Retinal pigment epithelial cell (primary cell): ENCODE measurements around the gene PPP4R2.

ENCODE experiments used
- DNase-seq: peaks from one replicate; pipeline ENCODE4 v3.0.0-alpha.2; 2010; ENCODE audit warnings: low read depth
- H3K4me3 ChIP-seq: 2 replicates; pipeline ENCODE4 v1.5.1; 2011; ENCODE audit warnings: mild to moderate bottlenecking, low read length, control low read depth, moderate library complexity
- CTCF ChIP-seq: conservative IDR thresholded peaks from 2 replicates; pipeline ENCODE4 v1.5.1; 2011; ENCODE audit warnings: low read depth, low read length, control low read depth, inconsistent platforms

Gene PPP4R2

GRCh38 chr3:73096169-73096568 is 99.6 kb downstream of the PPP4R2 start:
- no peak for TF ChIP-seq CTCF

GRCh38 chr3:73098026-73098425 is 101.4 kb downstream of the PPP4R2 start:
- TF ChIP-seq CTCF: no peak
- no peak for DNase-seq
- H3K4me3 ChIP-seq: no peak overlapping the region

More at GRCh38 chr3:73096169-73096568, 99.6 kb downstream of the PPP4R2 start:
- H3K4me3 ChIP-seq: no peak overlapping the region
- DNase-seq: no peak

GRCh38 chr3:73098873-73099272 is 102.3 kb downstream of the PPP4R2 start:
- no peak for TF ChIP-seq CTCF
- no peak overlapping the region for H3K4me3 ChIP-seq
- DNase-seq: no peak

GRCh38 chr3:73100741-73101559 is 104.3 kb downstream of the PPP4R2 start:
- peak; percentile 33 for DNase-seq
- peak; percentile 98 for TF ChIP-seq CTCF
- no peak overlapping the region for H3K4me3 ChIP-seq

GRCh38 chr3:73101881-73102280 is 105.3 kb downstream of the PPP4R2 start:
- DNase-seq: no peak
- TF ChIP-seq CTCF: no peak

DNA sequence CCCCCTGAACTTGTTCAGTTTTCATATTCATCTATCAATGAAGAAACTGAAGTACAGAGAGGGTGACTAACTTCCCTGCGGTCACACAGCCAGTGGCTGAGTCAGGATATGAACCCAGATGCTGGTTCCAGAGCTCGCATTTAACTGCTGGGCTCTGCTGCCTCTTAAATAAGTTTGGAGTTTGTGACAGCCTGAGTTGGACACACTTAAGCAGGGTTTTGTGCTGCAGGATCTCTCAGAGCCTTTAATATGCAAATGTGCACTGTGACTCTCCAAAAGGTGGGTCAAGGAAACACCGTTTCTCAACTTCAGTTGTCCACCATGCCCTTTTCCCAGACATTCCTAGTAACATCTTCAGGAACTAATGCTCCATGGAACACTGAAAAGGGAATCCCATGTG is 110.6 kb downstream of the PPP4R2 start:
- no peak for TF ChIP-seq CTCF
- no peak for DNase-seq

More at GRCh38 chr3:73101881-73102280, 105.3 kb downstream of the PPP4R2 start:
- H3K4me3 ChIP-seq: no peak overlapping the region

DNA sequence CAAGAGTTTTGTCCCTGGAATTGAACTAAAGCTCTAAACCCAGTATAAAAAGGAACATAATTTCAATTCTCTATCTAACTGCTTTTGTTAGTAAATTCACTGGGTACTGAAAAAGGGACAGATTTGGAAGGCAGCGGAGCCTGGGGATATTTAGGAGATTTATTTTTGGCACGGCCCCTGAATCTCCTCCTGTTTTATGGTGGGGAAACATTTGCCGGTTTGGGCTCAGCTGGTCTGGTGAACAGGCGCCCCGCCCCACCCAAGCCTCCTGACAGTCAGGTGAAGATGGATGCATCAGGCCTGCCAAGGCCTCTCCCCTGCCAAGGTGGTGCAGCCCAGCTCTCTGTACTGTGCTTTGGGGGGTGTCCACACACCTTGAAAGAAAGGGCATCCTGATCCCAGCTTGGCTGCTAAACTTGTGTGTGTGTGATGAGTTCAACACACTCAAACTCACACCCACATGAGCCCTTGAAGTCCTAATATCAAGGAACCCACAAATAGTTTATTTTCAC is 111.1 kb downstream of the PPP4R2 start:
- no peak for TF ChIP-seq CTCF
- no peak for DNase-seq

More for the DNA sequence above, 110.6 kb downstream of the PPP4R2 start:
- no peak overlapping the region for H3K4me3 ChIP-seq

More for the DNA sequence above, 111.1 kb downstream of the PPP4R2 start:
- H3K4me3 ChIP-seq: no peak overlapping the region
